PC-3 (cell line): ENCODE data around the gene TPCN2.

Experiments used
- EZH2 ChIP-seq: fragments of 300-600 bp; sonication (generic); IDR thresholded peaks from one replicate; pipeline ENCODE4 v1.6.1; 2017; ENCODE audit warnings: antibody characterized with exemption, mild to moderate bottlenecking, low read length; ENCODE audit not compliant: unreplicated experiment
- TF ChIP-seq, protein P1 (sequence below): fragments of 300-600 bp; sonication (generic); conservative IDR thresholded peaks from 2 replicates; pipeline ENCODE4 v1.5.1; 2017; ENCODE audit warnings: antibody characterized with exemption, low read depth, mild to moderate bottlenecking, low read length

DNA sequence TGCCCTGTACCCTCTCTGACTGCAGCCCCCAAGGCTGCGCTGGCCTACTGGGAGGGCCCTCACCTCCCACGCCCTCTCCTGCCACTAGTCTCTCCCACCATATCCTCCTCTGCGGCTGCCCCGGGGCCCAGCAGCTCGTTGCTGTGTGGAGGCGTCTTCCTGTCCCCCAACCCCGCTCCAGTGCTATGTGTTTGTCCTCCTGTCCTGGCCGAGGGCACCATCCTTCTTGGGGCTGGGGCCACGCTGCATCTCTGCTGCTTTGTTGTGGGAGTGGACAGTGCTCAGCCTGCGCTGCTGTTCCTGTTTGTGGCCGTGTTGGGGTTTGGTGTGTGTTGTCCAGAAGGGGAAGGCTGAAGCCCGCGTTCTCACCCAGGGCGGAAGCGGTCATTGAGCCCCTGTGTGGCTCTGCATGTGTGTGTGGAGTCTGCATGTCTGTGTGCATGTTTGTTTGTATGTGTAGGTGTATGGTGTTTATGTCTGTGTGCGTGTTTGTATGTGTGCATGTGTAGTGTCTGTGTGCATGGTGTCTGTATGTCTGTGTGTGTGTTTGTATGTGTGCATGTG is 15.7 kb downstream of the TPCN2 start:
- no peak for TF ChIP-seq EZH2
- TF ChIP-seq, protein P1, sequence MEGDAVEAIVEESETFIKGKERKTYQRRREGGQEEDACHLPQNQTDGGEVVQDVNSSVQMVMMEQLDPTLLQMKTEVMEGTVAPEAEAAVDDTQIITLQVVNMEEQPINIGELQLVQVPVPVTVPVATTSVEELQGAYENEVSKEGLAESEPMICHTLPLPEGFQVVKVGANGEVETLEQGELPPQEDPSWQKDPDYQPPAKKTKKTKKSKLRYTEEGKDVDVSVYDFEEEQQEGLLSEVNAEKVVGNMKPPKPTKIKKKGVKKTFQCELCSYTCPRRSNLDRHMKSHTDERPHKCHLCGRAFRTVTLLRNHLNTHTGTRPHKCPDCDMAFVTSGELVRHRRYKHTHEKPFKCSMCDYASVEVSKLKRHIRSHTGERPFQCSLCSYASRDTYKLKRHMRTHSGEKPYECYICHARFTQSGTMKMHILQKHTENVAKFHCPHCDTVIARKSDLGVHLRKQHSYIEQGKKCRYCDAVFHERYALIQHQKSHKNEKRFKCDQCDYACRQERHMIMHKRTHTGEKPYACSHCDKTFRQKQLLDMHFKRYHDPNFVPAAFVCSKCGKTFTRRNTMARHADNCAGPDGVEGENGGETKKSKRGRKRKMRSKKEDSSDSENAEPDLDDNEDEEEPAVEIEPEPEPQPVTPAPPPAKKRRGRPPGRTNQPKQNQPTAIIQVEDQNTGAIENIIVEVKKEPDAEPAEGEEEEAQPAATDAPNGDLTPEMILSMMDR = no peak
